IMR-90 (cell line): Measurements from ENCODE around the gene APLN. TPM values are rescaled to one million over a fixed set of nuclear protein-coding genes. Genes with fewer than 3 reads are reported as not detected.

Source experiments
- ATAC-seq: fragments of 200-7000 bp; cut with Tn5 transposase; 2 replicates; pipeline ENCODE4 v1.9.1; 2020; ENCODE audit warnings: low read depth, mild to moderate bottlenecking, moderate library complexity
- BruUV-seq: library from RNA; stranded (reverse); fragments of 400-500 nt; replicated peaks from 2 replicates; lab custom pipeline; 2021; lab: Mats Ljungman, UMichigan
- CTCF ChIA-PET: fragments of 300-600 bp; formaldehyde crosslinking; extraction: SDS; loops from one replicate; lab custom pipeline; 2021; ENCODE audit warnings: antibody characterized with exemption; lab: Yijun Ruan, JAX
- POLR2A ChIA-PET: fragments of 300-600 bp; sonication (Branson Sonifier 250); formaldehyde crosslinking; loops from one replicate; lab custom pipeline; 2022; ENCODE audit warnings: antibody characterized with exemption; ENCODE audit not compliant: unreplicated experiment; lab: Charles Lee
- DNase-seq: peaks from one replicate; pipeline ENCODE4 v3.0.0; 2013
- H2AFZ ChIP-seq: replicated peaks from 2 replicates; pipeline ENCODE3; 2013; ENCODE audit warnings: low read length, mild to moderate bottlenecking; ENCODE audit not compliant: poor library complexity
- H2AK5ac ChIP-seq: 2 replicates; pipeline ENCODE4 v1.6.1; 2013; ENCODE audit warnings: low read depth, low read length, inconsistent platforms
- H2AK9ac ChIP-seq: replicated peaks from 2 replicates; pipeline ENCODE3; 2013; ENCODE audit warnings: mild to moderate bottlenecking, low read depth, low read length, moderate library complexity; ENCODE audit not compliant: poor library complexity
- H2BK120ac ChIP-seq: 2 replicates; pipeline ENCODE4 v1.6.1; 2013; ENCODE audit warnings: low read depth, low read length, inconsistent platforms
- H2BK15ac ChIP-seq: 3 replicates; pipeline ENCODE4 v1.6.1; 2013; ENCODE audit warnings: low read depth, low read length, inconsistent platforms
- H2BK20ac ChIP-seq: 2 replicates; pipeline ENCODE4 v1.6.1; 2013; ENCODE audit warnings: low read depth, mild to moderate bottlenecking, inconsistent platforms, low read length, moderate library complexity
- H2BK5ac ChIP-seq: 2 replicates; pipeline ENCODE4 v1.6.1; 2013; ENCODE audit warnings: mild to moderate bottlenecking, low read depth, low read length, inconsistent platforms; ENCODE audit not compliant: poor library complexity, severe bottlenecking
- H3K14ac ChIP-seq: replicated peaks from 2 replicates; pipeline ENCODE4 v1.6.1; 2013; ENCODE audit warnings: low read depth, low read length, inconsistent platforms
- H3K18ac ChIP-seq: 2 replicates; pipeline ENCODE4 v1.6.1; 2013; ENCODE audit warnings: low read depth, low read length, control low read depth
- H3K23ac ChIP-seq: 2 replicates; pipeline ENCODE4 v1.6.1; 2013; ENCODE audit warnings: low read depth, low read length, inconsistent platforms
- H3K27ac ChIP-seq: 2 replicates; pipeline ENCODE4 v1.5.1; 2013; ENCODE audit warnings: mild to moderate bottlenecking, control low read depth, low read length; ENCODE audit not compliant: insufficient read depth
- H3K27me3 ChIP-seq: 2 replicates; pipeline ENCODE4 v1.6.1; 2013; ENCODE audit warnings: low read length; ENCODE audit not compliant: control insufficient read depth, insufficient read depth
- H3K36me3 ChIP-seq: 2 replicates; pipeline ENCODE4 v1.6.1; 2013; ENCODE audit warnings: low read length, mixed read lengths; ENCODE audit not compliant: control insufficient read depth, insufficient read depth
- H3K4ac ChIP-seq: 2 replicates; pipeline ENCODE4 v1.6.1; 2013; ENCODE audit warnings: low read depth, low read length, inconsistent platforms
- H3K4me1 ChIP-seq: 2 replicates; pipeline ENCODE4 v1.6.1; 2013; ENCODE audit warnings: low read length, mixed read lengths; ENCODE audit not compliant: control insufficient read depth, insufficient read depth
- H3K4me2 ChIP-seq: 2 replicates; pipeline ENCODE4 v1.6.1; 2013; ENCODE audit warnings: low read depth, mild to moderate bottlenecking, control low read depth, low read length, moderate library complexity
- H3K4me3 ChIP-seq: 2 replicates; pipeline ENCODE4 v1.5.1; 2013; ENCODE audit warnings: low read depth, mild to moderate bottlenecking, control low read depth, low read length, moderate library complexity; ENCODE audit not compliant: insufficient read depth
- H3K56ac ChIP-seq: 2 replicates; pipeline ENCODE4 v1.6.1; 2013; ENCODE audit warnings: low read length, inconsistent platforms; ENCODE audit not compliant: insufficient read depth; ENCODE audit errors: extremely low read depth
- H3K79me1 ChIP-seq, 2 experiments: 2 replicates each; pipeline ENCODE4 v1.6.1; 2013; ENCODE audit warnings: low read length in 2 of 2, inconsistent platforms in 1 of 2, low read depth in 1 of 2
- H3K9ac ChIP-seq: 2 replicates; pipeline ENCODE4 v1.6.1; 2013; ENCODE audit warnings: low read depth, low read length, control low read depth
- H3K9me1 ChIP-seq: 2 replicates; pipeline ENCODE4 v1.6.1; 2013; ENCODE audit warnings: low read length, inconsistent platforms; ENCODE audit not compliant: insufficient read depth
- H3K9me3 ChIP-seq: 2 replicates; pipeline ENCODE4 v1.6.1; 2013; ENCODE audit warnings: low read length; ENCODE audit not compliant: control insufficient read depth, insufficient read depth
- H4K20me1 ChIP-seq: 2 replicates; pipeline ENCODE4 v1.6.1; 2013; ENCODE audit warnings: low read length, inconsistent platforms; ENCODE audit not compliant: insufficient read depth
- H4K5ac ChIP-seq: 2 replicates; pipeline ENCODE4 v1.6.1; 2013; ENCODE audit warnings: mild to moderate bottlenecking, low read depth, low read length, control low read depth
- H4K8ac ChIP-seq, 2 experiments: 2 replicates each; pipeline ENCODE4 v1.6.1; 2013; ENCODE audit warnings: low read depth in 2 of 2, low read length in 2 of 2, control low read depth in 1 of 2, inconsistent platforms in 1 of 2
- H4K91ac ChIP-seq: 2 replicates; pipeline ENCODE4 v1.6.1; 2013; ENCODE audit warnings: low read depth, low read length, inconsistent platforms; ENCODE audit not compliant: insufficient read depth
- FOS ChIP-seq: fragments of 150-350 bp; IDR thresholded peaks from 2 replicates; pipeline ENCODE4 v1.6.1; 2016; ENCODE audit warnings: low read depth, low read length
- WGBS, 2 experiments: methylation state at CpG; one replicate each; pipeline versions ENCODE4 v1.1.5 to v1.1.7; 2013; ENCODE audit warnings: missing lambda C conversion rate in 2 of 2; ENCODE audit not compliant: insufficient read length in 1 of 2; ENCODE audit errors: extremely low coverage in 2 of 2; 5-methylcytosine and 5-hydroxymethylcytosine counted together
- dilution Hi-C: fragments of 300-500 bp; cut with HindIII; formaldehyde crosslinking; loops from one replicate; pipeline ENCODE4 v1.14.3; 2018; ENCODE audit warnings: low sequenced_read_pairs; ENCODE audit not compliant: unreplicated experiment
- in situ Hi-C: fragments of 300-500 bp; cut with MboI; formaldehyde crosslinking; loops from 3 replicates; pipeline ENCODE4 v1.14.3; 2019; ENCODE audit warnings: low sequenced_read_pairs, inconsistent platforms, mixed read lengths
- intact Hi-C: fragments of 100-400 bp; cut with micrococcal nuclease; formaldehyde crosslinking; loops from 2 replicates; pipeline ENCODE4 v1.10.0; 2022
- polyA plus RNA-seq, 3 experiments: library from polyadenylated mRNA; depleted of rRNA; stranded (reverse); fragments of >200 nt; gene quantifications; 2 replicates each; pipeline ENCODE4 v1.2.3, GENCODE V29; 2012; ENCODE audit warnings: low replicate concordance in 1 of 3
- total RNA-seq: library from RNA; depleted of rRNA; stranded (reverse); fragments of >200 nt; gene quantifications from 2 replicates; pipeline ENCODE4 v1.2.3, GENCODE V29; 2012

The APLN gene
- total and polyA plus RNA-seq, 2 of the 4 experiments (the other 2 are of a cell fraction), result 0.18 to 0.72 TPM

DNA sequence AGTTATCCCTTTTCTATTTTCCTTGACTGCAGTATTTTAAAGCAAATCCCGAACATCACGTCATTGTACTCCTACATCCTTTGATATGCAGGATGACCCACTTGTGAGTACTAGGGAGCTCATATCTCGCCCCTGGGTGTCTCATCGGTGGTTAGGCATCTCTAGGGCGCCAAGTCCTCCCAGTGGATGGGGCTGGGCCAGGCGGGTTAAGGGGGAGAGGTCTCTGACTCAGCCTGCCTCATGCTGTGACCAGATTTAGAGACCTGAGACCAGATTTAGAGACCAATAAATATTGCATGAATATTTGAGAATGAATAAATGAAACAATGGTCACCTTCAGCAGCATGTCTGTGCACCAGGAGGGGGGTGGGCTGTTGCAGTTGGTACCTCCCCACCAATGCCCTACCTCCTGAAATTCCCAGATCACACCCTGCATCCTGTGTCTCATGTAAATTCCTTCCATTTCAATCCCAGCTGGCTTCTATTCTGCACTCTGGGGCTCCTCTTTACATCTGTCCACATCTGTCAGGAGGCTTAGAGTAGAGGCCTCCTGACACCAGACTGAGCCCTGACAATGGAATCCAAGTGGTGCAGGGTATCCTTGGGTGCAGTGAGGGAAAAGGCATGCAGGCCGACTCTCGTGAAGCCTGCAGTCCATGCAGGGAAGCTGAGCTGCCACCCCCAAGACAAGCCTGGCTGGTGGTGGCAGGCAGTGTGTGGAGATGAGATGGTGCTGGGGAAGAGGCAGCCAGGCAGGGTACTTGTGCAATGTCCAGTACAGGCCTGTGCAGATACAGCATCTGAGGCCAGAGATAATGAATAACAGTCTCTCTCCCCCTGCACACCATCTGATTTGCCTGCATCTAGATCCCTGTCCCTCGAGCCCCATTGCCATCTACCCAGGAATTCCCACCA, 5.2 kb downstream of the APLN start:
- H3K56ac ChIP-seq, result no peak overlapping the region
- H2AFZ ChIP-seq, result peak overlapping the region; percentile 14
- H3K14ac ChIP-seq, result no peak overlapping the region
- H3K27ac ChIP-seq, result no peak overlapping the region
- dilution Hi-C loops, result no loop called here
- 60% methylated on average over 1 of the region's 9 CpGs; no CpG with 5 or more reads in 1 of the 2 experiments for WGBS, 2 experiments
- H3K4me2 ChIP-seq, result no peak overlapping the region
- in situ Hi-C loops, result no loop called here
- H2AK5ac ChIP-seq, result no peak overlapping the region
- no peaks in the 10 kb centered on the region for H3K9me1 ChIP-seq
- no peak overlapping the region for H3K9ac ChIP-seq
- no peaks in the 10 kb centered on the region for H3K36me3 ChIP-seq
- no peak overlapping the region for H3K4ac ChIP-seq
- H3K9me3 ChIP-seq, result no peaks in the 10 kb centered on the region
- no peak overlapping the region for H4K5ac ChIP-seq
- no TSS peak for BruUV-seq
- no peak overlapping the region for H3K23ac ChIP-seq
- ChIA-PET POLR2A (no interaction called here), CTCF (no interaction called here)
- H2BK20ac ChIP-seq, result no peak overlapping the region
- no peak overlapping the region for H2BK5ac ChIP-seq
- DNase-seq, result peak; percentile 24
- H4K8ac ChIP-seq, result no peak overlapping the region
- no peak overlapping the region for H2AK9ac ChIP-seq
- H3K4me1 ChIP-seq, result peaks cover 3% of the 10 kb centered on the region; the same call in 1 of the 2 replicates
- H2BK15ac ChIP-seq, result no peak overlapping the region
- H3K27me3 ChIP-seq, result peaks cover 25% of the 10 kb centered on the region; the same call in 1 of the 2 replicates
- intact Hi-C loops, result no loop called here
- TF ChIP-seq FOS, result no peak
- no peak overlapping the region for H3K4me3 ChIP-seq
- no peak for ATAC-seq
- H4K91ac ChIP-seq, result no peak overlapping the region
- H3K79me1 ChIP-seq, result no peaks in the 10 kb centered on the region
- H2BK120ac ChIP-seq, result no peak overlapping the region
- no peaks in the 10 kb centered on the region for H4K20me1 ChIP-seq
- no peak overlapping the region for H3K18ac ChIP-seq
